ENCODE results near the gene MAP3K13.

DNA sequence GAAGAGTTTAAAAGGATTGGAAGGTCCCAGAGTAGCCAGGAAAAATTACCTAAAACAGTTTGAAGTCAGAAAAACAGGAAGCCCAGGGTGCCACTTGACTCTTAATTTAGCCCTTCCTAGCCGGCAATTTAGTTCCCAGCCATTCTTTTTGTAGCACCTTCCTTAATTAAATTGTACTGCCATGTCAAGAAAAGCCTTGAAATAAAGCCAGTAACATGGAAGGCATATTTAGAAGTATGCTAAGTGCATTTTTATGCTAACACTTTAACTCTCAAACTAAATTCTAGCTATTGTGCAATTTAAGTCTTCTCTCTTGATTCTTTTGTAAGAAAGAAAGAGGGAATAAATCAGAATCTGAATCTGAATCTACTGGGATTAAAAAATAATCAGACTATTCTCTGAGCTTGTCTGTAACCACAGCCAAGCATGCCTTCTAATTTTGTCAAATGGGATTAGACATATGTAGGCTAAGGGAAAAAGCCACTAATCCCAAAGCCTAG, 43.2 kb downstream of the MAP3K13 start:
- TF ChIP-seq, protein P1, sequence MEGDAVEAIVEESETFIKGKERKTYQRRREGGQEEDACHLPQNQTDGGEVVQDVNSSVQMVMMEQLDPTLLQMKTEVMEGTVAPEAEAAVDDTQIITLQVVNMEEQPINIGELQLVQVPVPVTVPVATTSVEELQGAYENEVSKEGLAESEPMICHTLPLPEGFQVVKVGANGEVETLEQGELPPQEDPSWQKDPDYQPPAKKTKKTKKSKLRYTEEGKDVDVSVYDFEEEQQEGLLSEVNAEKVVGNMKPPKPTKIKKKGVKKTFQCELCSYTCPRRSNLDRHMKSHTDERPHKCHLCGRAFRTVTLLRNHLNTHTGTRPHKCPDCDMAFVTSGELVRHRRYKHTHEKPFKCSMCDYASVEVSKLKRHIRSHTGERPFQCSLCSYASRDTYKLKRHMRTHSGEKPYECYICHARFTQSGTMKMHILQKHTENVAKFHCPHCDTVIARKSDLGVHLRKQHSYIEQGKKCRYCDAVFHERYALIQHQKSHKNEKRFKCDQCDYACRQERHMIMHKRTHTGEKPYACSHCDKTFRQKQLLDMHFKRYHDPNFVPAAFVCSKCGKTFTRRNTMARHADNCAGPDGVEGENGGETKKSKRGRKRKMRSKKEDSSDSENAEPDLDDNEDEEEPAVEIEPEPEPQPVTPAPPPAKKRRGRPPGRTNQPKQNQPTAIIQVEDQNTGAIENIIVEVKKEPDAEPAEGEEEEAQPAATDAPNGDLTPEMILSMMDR (IDR thresholded peaks at IDR 0.05): no peak
- TF ChIP-seq POLR2A (IDR thresholded peaks at IDR 0.05) (no peak), EP300 (IDR thresholded peaks at IDR 0.05) (no peak)

Measured in ovary (tissue), 3 donors.